Measurements from ENCODE around the gene KPNB1.

The KPNB1 gene

GRCh38 chr17:47649153-47649971 lies at the start of gene KPNB1:
Gene KPNB1 (plus strand): TSS chr17:47649919. CDS start chr17:47650245, 326 bp downstream.
- peak within 1 kb of the TSS; percentile 82 for H3K4me3 ChIP-seq (ENCODE audit: low read depth, low read length)
- no peak for TF ChIP-seq CTCF (IDR thresholded peaks at IDR 0.05; ENCODE audit: low read depth, low read length)

GRCh38 chr17:47603830-47604597 lies 45.7 kb upstream of the KPNB1 start:
- H3K4me3 ChIP-seq (ENCODE audit: low read depth, low read length), result no peak overlapping the region
- TF ChIP-seq CTCF (IDR thresholded peaks at IDR 0.05; ENCODE audit: low read depth, low read length), result no peak

- TF ChIP-seq CTCF (IDR thresholded peaks at IDR 0.05; ENCODE audit: low read depth, low read length), result no peak
- H3K4me3 ChIP-seq (ENCODE audit: low read depth, low read length), result no peak overlapping the region
Observed at GRCh38 chr17:47604598-47604927, 45.2 kb upstream of the KPNB1 start.

GRCh38 chr17:47605011-47605410 lies 44.7 kb upstream of the KPNB1 start:
- H3K4me3 ChIP-seq (ENCODE audit: low read depth, low read length), result no peak overlapping the region
- TF ChIP-seq CTCF (IDR thresholded peaks at IDR 0.05; ENCODE audit: low read depth, low read length), result no peak

GRCh38 chr17:47607481-47607880 lies 42.2 kb upstream of the KPNB1 start:
- TF ChIP-seq CTCF (IDR thresholded peaks at IDR 0.05; ENCODE audit: low read depth, low read length), result no peak
- H3K4me3 ChIP-seq (ENCODE audit: low read depth, low read length), result no peak overlapping the region

GRCh38 chr17:47611372-47612350 lies 38.1 kb upstream of the KPNB1 start:
- H3K4me3 ChIP-seq (ENCODE audit: low read depth, low read length), result no peak overlapping the region

More at GRCh38 chr17:47611372-47612350, 38.1 kb upstream of the KPNB1 start:
- TF ChIP-seq CTCF (IDR thresholded peaks at IDR 0.05; ENCODE audit: low read depth, low read length), result no peak
